Endometrial microvascular endothelial cells (primary cell): ENCODE data around the gene TCP11X2. TPM values are rescaled to one million over a fixed set of nuclear protein-coding genes. Genes with fewer than 3 reads are reported as not detected.
"Not testable (repeated sequence)": the region's sequence is repeated elsewhere in the genome, so short reads cannot be mapped to it uniquely, and the experiment has no call there.

Source experiments
- in situ Hi-C: cut with HindIII; loops from 2 replicates; pipeline ENCODE4 v1.10.0; 2017; ENCODE audit warnings: low sequenced_read_pairs, low pct_unique_long_range_greater_than_20kb; ENCODE audit errors: inconsistent ontology term
- total RNA-seq: library from RNA; depleted of rRNA; stranded (reverse); fragments of >200 nt; gene quantifications from one replicate; pipeline ENCODE4 v1.2.3, GENCODE V29; 2015; ENCODE audit errors: inconsistent ontology term

The TCP11X2 gene
- total RNA-seq, result not detected

GRCh38 chrX:102471762-102472220 lies at the start of gene TCP11X2:
TCP11X2 (minus strand) TSS chrX:102471812.
- in situ Hi-C loops, result not testable (repeated sequence)

- in situ Hi-C loops, result no loop called here
Measured at GRCh38 chrX:102517326-102517725, 45.7 kb upstream of the TCP11X2 start.

GRCh38 chrX:102515975-102516941 lies 44.6 kb upstream of the TCP11X2 start, which contains the start of gene TMSB15A:
TMSB15A (minus strand) TSS chrX:102516739.
- in situ Hi-C loops, result no loop called here

- in situ Hi-C loops, result no loop called here
Measured at GRCh38 chrX:102514536-102514935, 42.9 kb upstream of the TCP11X2 start.

GRCh38 chrX:102498732-102499131 lies 27.1 kb upstream of the TCP11X2 start:
- in situ Hi-C loops, result no loop called here

- in situ Hi-C loops, result no loop called here
Measured at GRCh38 chrX:102491766-102492165, 20.2 kb upstream of the TCP11X2 start.

DNA sequence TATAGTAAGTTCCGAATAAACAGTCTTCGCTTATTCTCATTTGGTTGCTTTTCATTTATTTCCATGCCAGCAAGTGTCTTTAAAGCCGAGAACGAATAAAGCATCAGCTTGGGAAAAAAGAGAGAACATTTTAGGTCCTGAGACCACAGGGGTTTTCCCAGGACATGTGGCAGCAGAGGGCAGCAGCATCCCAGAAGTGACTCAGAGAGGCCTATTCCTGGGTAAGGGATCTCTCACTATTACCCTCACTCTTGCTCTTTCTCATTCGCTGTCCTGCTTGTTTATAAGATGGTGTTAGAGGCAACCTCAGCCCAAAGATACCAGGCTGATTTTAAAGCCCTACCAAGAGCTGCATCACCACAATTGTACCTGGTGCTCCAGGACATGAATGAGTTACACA lies 7.2 kb upstream of the TCP11X2 start:
- in situ Hi-C loops, result not testable (repeated sequence)

- in situ Hi-C loops, result not testable (repeated sequence)
Measured at GRCh38 chrX:102470215-102470614, 1.4 kb downstream of the TCP11X2 start.

- in situ Hi-C loops, result not testable (repeated sequence)
Measured at GRCh38 chrX:102458615-102459014, 13.0 kb downstream of the TCP11X2 start.

GRCh38 chrX:102439908-102440307 lies 31.7 kb downstream of the TCP11X2 start, which contains the start of gene NXF2B:
NXF2B (minus strand) TSS chrX:102440008; CDS start chrX:102380036, 59,972 bp downstream.
- in situ Hi-C loops, result not testable (repeated sequence)

- in situ Hi-C loops, result not testable (repeated sequence)
Measured at GRCh38 chrX:102414493-102414892, 57.1 kb downstream of the TCP11X2 start.

Other genes starting within 250 kb of the TCP11X2 start
- not detected for gene NXF2, start 224.6 kb downstream of the TCP11X2 start, total RNA-seq
- gene NXF2B, start 31.8 kb downstream of the TCP11X2 start, total RNA-seq, result not detected
- 15.9 TPM for gene TMSB15A, start 44.9 kb upstream of the TCP11X2 start, total RNA-seq
- 9.0 TPM for gene ARMCX5, start 127.7 kb upstream of the TCP11X2 start, total RNA-seq
- gene GPRASP1, start 179.7 kb upstream of the TCP11X2 start, total RNA-seq, result 0.56 TPM
- gene GPRASP2, start 240.6 kb upstream of the TCP11X2 start, total RNA-seq, result 29.5 TPM
- gene GPRASP3, start 248.9 kb upstream of the TCP11X2 start, total RNA-seq, result 4.0 TPM